ENCODE data around the gene MPHOSPH6. TPM values are rescaled to one million over a fixed set of nuclear protein-coding genes. Genes with fewer than 3 reads are reported as not detected.
A peak's percentile ranks its signal among the peaks of the same experiment; 100 is the strongest.
"Not testable (repeated sequence)": the region's sequence is repeated elsewhere in the genome, so short reads cannot be mapped to it uniquely, and the experiment has no call there.

The MPHOSPH6 gene
- 7.6 TPM for total RNA-seq
- long read RNA-seq, transcript MPHOSPH6-201 (5 exons, 1,103 nt): major isoform, 14 of 16 reads
- long read RNA-seq, partial matches to known transcripts: 0 of 16 reads
- long read RNA-seq, other reads (novel, unspliced or antisense): 1 of 16 reads

DNA sequence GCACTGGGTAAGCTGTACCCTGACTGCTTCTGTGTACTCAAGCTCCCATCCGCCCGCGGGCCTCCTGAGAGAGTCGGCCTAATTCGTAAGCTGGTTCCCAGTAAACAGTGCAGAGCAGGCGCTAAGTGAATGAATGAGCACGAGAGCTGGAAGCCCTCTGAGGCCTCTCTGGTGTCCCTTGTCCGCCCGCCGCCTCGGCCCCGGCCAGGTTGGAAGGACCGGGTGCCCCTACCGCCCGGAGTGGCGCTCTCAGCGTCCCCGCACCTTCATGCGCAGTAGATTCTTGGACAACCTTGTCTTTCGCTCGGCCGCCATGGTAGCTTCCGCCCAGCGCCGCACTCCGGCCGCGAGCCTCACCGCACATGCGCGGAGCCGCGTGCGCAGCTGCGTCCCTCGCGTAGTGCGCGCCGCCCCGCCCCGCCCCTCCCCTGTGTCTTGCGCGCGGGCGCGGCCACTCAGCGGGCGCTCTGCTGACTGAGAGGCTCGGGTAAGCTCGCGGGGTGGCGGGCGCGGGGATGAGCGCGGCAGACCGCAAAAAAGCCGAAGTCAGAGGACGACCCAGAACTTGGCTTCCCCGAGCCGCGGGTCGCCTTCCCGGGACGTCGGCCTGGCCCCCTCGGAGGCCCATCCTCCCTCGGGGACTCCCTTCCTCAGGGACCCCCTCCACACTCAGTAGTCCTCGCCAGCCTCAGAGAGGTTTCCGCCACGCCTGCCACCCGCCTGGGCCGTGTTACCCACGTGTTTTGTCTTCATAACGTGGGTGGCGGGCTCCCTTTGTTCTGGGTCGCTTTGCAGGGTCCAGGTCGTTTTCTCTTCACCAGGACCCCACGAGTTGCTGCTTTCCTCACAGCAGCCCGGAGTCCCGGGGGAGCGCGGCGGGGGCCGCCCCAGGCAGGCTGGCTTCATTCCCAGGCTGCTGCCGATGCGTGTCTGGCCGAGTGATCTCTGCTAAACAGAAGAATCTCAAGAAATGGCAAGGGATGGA is at the start of gene MPHOSPH6:
Gene MPHOSPH6 (minus strand): TSS at position 364 of the 985 bp plus-strand sequence. CDS start 49 bp downstream, at position 315.
- intact Hi-C loops (cut with micrococcal nuclease): no loop called here
- ATAC-seq (peak; percentile 100), DNase-seq (peak; percentile 96)

DNA sequence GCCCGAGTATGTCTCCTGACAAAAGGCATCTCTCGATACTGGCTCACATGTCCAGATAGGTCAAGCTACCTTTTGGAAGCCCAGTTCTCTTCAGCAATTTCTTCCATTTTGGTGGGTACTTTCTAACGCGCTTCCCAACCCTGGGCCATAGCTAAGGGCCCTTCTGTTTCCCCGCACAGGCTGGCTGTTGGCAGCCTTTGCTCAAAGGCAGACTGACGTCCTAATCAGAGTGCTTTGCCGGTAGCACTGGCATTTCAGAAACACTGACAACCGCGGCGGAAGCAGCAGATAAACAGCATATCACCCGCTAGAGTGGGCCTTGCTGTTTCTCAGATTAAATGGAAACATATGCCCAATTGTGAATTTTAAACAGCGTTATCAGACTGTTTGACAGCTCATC is 49.3 kb upstream of the MPHOSPH6 start:
- intact Hi-C loops (cut with micrococcal nuclease): no loop called here
- peak; percentile 49 for ATAC-seq
- no peak for DNase-seq

DNA sequence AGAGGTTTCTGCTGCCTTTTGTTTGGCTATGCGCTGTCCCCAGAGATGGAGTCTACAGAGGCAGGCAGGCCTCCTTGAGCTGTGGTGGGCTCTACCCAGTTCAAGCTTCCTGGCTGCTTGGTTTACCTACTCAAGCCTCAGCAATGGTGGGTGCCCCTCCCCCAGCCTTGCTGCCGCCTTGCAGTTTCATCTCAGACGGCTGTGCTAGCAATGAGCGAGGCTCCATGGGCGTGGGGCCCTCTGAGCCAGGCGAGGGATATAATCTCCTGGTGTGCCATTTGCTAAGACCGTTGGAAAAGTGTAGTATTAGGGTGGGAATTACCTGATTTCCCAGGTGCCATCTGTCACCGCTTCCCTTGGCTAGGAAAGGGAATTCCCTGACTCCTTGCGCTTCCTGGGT is 39.3 kb upstream of the MPHOSPH6 start:
- intact Hi-C loops (cut with micrococcal nuclease); ATAC-seq; DNase-seq: not testable (repeated sequence)

- intact Hi-C loops (cut with micrococcal nuclease): no loop called here
- DNase-seq: no peak
- no peak for ATAC-seq
Observed at GRCh38 chr16:82203198-82203597, 33.2 kb upstream of the MPHOSPH6 start.

GRCh38 chr16:82201926-82202325 is 31.9 kb upstream of the MPHOSPH6 start:
- no peak for ATAC-seq
- intact Hi-C loops (cut with micrococcal nuclease): no loop called here
- DNase-seq: no peak

GRCh38 chr16:82201351-82201750 is 31.3 kb upstream of the MPHOSPH6 start:
- intact Hi-C loops (cut with micrococcal nuclease): no loop called here
- DNase-seq (no peak), ATAC-seq (no peak)

- ATAC-seq (no peak), DNase-seq (no peak)
- intact Hi-C loops (cut with micrococcal nuclease): no loop called here
Observed at GRCh38 chr16:82199209-82199608, 29.2 kb upstream of the MPHOSPH6 start.

DNA sequence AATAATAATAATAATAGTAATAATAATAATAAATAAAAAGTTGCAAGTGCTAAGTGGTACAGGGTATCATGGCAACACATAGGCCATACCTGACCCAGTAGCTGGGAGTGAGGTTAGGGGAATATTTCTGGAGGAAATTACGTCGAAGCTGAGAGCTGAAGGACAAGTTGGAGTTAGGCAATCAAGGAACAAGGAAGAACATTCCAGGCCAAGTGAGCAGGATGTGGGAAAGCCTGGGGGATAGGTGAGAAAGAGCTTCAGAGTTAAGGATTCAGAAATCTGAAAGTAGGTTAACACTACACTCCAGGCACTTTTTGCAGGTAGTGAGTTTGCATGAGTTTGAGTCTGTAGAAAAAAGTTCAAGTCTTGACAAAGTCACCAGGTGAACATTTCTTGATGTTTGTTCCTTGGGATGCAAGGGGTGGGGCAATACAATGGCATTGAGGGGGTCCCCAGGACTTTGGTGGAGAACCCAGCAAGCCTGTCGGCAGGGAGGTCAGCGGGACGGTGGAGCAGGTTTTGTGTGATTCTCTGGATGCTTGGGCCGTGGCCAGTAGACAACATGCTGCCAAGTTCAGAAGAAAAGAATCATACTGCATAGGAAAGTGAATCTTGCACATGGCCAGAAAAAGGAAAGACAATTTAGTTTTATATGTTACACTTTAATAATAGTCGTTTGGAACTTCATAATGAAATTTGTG is 27.7 kb upstream of the MPHOSPH6 start:
- no peak for ATAC-seq
- no peak for DNase-seq
- intact Hi-C loops (cut with micrococcal nuclease): no loop called here

DNA sequence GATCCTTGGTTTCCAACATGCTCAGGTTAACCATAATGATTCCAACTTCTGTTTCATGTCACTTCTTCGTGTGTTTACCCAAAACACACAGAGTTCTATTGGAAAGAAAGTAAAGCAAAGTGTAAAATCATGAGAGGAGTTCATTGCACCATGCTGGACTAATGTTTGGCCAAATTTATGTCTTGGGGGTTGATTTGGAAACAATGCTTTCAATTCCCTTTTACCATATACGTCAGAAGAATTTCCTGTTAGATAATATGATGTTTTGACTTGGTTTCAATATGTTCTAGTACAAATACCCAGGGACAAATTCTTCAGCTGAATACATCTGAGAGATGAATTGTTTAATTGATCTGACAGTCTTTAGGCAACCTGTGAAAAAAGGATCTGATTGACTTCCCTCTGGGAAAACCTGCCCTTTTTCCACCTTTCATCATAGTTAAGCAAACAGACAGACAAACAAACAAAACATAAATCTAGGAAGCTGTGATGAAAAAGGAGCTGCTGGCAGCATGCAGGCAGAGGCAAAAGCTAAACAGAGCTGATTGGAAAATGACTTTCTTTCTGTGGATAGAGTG is 26.0 kb upstream of the MPHOSPH6 start:
- intact Hi-C loops (cut with micrococcal nuclease): no loop called here
- DNase-seq: no peak
- ATAC-seq: no peak

DNA sequence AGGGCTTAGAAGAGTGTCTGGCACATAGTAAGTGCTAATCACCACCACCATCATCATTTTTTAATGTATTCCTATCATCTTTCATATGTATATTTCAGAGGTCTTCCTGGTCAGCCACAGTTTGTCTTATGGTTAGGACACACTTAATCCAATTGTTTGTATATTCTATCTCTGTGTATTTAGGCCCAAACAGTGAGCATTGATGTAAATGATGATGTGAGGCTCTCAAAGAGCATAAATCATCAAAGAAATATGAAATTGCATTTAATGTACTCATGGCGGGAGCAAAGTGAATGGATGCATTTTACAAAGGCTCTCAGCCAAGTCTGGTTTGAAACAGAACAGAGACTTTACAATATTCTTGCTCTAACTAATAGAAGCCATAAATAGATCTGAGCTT is 24.1 kb upstream of the MPHOSPH6 start:
- no peak for DNase-seq
- no peak for ATAC-seq
- intact Hi-C loops (cut with micrococcal nuclease): no loop called here

DNA sequence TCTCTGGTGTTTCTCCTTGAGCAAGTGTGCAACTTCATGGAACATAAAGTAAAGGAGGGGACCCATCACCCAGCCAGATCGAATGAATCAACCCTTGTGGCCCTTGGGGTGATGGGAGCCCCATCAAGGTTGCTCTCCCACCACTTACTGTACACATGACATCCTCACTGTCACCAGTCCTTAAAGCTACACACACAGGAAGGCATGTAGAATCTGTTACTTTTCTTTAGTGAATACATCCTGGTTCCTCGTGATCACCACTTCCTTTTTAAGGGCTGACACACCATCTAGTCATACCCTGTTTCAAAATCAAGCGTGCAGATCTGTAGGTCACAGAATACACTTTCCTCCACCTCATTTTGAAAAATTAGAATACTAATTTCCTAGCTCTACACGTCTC is 22.6 kb upstream of the MPHOSPH6 start:
- no peak for DNase-seq
- no peak for ATAC-seq
- intact Hi-C loops (cut with micrococcal nuclease): no loop called here

DNA sequence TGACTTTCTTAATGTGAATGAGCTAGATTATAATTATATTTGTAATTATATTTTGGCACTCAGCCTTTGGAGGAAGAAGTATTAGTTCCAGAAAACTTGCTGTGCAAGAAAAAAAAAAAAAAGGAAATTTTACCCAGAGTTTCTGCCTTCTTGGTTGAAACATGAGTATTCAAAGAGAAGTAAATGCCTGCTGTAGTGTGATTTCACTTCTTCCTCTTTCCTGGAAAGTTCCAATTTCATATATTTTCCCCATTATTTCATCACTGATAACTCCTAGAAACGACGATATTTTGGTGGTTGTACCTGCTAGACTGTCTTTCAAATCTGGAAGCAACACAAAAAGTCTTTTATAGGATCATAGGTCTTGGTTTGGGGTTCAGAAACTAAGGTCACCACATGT is 20.4 kb upstream of the MPHOSPH6 start:
- ATAC-seq (no peak), DNase-seq (no peak)
- intact Hi-C loops (cut with micrococcal nuclease): no loop called here

DNA sequence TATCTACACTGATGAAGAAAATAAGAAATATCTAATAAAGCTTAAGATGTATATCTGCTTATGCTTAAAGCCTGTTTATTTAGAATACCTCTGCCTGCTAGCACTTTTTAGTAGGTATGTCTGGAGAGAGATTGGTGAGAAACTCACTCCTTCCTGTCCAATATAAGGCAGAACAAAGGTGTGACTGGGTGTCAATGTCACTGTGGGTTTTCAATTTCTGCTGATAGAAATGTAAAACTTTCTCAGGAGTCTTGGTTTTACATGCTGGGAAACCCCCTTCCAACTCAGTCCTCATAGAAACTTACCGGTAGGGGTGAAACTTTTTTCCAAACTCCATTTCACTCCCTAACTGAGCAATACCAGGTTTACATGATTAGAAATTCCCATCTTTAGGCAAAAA is 17.8 kb upstream of the MPHOSPH6 start:
- ATAC-seq (no peak), DNase-seq (no peak)
- intact Hi-C loops (cut with micrococcal nuclease): no loop called here

- intact Hi-C loops (cut with micrococcal nuclease): no loop called here
- DNase-seq (no peak), ATAC-seq (no peak)
Observed at GRCh38 chr16:82185012-82185411, 15.0 kb upstream of the MPHOSPH6 start.

DNA sequence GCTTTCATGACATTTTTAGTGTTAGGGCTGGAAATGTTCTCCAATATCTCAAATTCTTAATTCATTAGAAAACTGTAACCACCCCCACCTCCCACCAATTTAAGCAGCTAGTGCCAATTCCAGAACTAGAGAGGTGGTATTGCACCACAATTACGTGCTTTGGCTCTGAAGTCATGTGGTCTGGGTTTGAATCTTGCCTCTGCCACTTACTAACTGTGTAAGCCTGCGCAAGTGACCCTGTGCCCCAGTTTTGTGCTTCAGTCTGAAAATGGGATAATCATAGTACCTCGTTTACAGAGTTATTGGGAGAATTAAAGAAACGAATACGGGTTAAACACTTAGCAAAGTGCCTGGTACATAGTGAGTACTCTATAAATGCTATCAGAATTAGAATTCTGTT is 14.2 kb upstream of the MPHOSPH6 start:
- ATAC-seq: no peak
- DNase-seq: no peak
- intact Hi-C loops (cut with micrococcal nuclease): no loop called here

- intact Hi-C loops (cut with micrococcal nuclease): no loop called here
- ATAC-seq (no peak), DNase-seq (no peak)
Observed at GRCh38 chr16:82183004-82183397, 13.0 kb upstream of the MPHOSPH6 start.

DNA sequence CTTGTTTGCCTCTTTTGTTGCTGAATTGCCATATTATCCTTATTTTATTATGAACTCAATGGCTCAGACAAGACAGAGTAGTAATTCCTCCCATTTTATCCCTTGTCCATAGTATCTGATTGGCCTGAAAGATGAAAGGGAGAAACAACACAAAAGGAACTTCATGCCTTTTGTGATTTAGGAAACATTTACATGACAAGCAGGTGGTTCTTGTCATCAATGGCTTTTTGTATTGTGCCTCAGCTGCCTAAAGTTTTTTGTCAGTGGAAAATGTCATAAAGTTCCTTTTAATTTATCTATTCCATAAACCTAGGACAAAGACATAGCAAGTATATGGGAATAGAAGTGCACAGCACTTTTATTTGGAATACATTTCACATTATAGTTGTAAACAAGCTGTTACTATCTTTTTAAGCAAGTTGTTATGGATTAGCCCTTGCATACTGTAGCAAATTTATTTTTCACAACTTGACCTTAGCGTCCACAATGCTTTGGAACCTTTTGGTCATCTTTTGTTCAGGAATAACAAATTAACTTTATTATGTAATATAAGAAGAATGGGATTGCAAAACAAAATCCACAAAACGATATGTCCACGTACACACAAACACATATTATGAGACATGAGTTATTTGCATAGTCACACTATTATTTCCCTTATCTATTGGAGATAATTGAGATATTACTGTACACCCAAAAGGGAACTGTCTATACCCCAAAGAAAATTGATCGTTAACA is 12.4 kb upstream of the MPHOSPH6 start:
- DNase-seq (no peak), ATAC-seq (no peak)
- intact Hi-C loops (cut with micrococcal nuclease): no loop called here

DNA sequence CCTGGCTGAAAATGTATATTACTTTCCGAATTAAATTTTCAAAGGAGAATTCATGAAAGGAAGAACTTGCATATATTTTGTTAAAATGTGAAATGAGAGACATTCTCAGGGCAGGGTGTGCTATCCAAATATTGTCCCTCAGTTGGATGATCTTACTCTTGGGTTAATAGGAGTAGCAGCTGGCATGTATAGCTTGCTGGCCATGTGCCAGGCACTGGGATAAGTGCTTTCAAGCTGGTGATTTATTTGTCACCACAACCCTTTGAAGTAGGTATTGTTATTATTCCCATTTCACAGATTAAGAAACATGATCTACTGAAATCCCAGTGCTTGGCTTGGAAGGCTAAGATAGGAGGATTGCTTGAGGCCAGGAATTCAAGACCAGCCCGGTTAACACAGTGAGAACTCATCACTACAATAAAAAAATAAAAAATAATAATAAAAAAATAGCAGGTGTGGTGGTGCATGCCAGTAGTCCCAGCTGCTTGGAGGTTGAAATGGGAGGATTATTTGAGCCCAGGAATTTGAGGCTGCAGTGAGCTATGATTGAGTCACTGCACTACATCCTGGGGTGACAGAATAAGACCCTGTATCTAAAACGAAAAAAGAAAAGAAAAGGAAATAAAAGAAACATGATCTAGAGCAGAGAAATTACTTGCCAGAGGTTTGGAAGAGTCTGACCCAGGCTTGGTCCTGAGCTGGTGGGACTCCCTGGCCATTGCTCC is 11.6 kb upstream of the MPHOSPH6 start:
- DNase-seq: no peak
- intact Hi-C loops (cut with micrococcal nuclease): no loop called here
- ATAC-seq: no peak

GRCh38 chr16:82178352-82178751 is 8.3 kb upstream of the MPHOSPH6 start:
- DNase-seq (no peak), ATAC-seq (no peak)
- intact Hi-C loops (cut with micrococcal nuclease): no loop called here

All from left ventricle myocardium superior (tissue), 1 donor.